GM18511 (cell line): ENCODE data around the gene LGI1.

ENCODE experiments used
- ATAC-seq: cut with Tn5 transposase; IDR thresholded peaks from one replicate; pipeline ENCODE4 v1.9.1; 2021; ENCODE audit warnings: mild to moderate bottlenecking, moderate library complexity; ENCODE audit not compliant: unreplicated experiment

The LGI1 gene

DNA sequence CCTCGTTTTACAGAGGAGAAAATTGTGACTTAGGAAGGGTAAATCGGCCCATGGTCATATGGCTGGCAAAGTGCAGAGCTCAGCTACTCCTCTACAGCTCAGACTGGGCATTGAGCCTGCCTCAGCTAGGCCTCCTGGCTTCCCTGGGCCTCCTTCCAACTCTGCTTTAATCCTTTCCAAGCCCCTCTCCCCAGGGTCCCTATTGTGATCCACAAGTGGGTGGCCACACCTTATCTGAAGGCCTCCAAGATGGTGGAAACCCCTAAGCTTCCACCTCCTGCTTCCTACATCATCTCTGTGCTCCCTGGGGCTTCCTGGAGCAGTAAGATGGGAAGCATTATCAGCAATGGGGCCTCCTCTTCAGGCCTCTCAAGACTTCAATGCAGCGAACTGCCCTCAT lies 3.0 kb upstream of the LGI1 start:
- no peak for ATAC-seq

DNA sequence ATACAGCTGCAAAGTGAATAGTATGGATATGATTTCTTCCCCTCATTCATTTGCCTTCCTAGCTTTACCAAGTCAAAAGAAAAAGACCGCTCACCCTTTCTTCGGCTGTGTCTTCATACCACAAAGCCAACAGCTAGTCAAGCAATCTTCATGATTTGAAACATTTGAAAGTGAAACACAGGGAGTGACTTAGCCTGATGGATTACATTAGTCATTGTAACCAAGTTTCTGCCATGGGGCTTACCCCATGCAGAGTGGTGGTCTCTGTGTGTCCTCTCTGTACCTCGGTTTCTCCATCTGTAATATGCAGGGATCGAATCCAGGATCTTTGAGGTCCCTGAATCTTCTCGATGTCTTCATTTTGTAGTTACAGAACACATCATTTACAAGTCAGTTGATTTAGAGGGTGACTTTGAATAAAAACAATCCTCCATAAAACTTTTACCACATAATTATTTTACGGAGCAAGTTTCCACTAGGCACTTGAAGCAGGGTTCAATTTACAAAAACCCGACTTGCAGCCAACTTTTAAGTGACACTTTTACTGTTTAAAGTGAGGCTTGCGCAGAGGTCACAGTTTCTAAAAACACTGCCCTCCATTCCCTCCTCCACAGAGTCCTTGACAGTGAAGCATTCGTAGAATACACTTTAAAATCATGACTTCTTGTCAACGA lies 2.2 kb upstream of the LGI1 start:
- ATAC-seq = no peak

DNA sequence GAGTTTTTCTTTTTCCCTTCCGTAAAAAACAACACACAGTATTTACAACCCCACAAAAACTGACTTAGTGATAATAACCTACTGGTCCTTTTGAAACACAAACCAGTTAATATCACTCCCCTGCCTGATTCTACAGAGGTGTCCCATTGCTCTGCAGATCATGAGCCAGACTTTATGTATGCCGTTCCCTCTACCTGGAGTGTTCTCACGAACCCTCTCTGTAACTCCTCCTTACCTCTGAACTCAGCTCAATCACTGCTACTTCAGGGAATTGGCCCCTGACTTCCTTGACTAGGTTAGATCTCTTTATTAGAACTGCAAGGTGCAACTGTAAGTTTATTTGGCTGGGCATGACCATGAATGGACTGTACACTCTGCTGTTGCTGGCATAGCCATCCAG lies 1.6 kb upstream of the LGI1 start:
- ATAC-seq = no peak

DNA sequence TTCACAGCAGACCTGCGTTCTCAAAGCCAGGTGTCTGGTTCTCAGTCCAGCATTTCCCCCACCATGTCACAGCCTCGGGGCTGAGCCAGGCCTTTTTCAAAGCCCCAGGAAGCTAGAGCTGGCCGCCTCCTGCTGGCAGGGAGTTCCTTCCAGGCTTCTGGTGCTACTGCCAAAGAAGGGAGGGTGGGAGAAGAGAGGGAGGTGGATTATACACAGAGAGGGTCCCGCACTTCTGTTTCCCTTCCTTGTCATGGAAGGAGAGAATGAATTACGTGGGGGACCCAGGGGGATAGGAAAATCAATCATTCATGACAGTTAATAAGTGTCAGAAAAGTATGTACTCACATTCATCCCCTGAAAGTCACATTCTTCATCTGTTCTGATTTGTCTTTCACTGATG lies 600 bp upstream of the LGI1 start:
- no peak for ATAC-seq

GRCh38 chr10:93758508-93758885 lies 761 bp downstream of the LGI1 start:
- ATAC-seq = no peak

DNA sequence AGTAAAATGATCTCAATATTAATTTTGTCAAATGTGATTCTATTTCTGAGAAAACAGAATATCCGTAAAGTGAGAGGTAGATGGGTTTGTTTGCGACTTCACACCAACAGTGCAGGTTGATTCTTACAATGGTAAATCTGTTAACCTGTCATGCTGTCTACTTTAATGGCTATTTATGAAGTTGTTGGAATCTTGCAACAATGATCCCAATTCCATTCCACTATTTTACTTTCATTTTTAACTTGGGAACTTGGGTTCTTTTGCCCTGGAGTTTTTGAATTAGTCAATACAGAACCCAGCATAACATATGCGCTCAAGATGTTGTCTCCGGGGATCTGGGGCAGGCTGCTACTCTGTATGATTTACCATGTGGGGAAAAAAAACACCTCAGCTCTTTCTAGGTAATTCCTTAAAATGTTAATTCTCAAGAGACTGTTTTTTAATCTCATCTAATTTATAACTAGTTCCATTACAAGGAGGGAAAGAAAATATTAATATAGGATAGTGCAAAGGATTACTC lies 1.2 kb downstream of the LGI1 start:
- no peak for ATAC-seq

GRCh38 chr10:93760490-93760889 lies 2.8 kb downstream of the LGI1 start:
- no peak for ATAC-seq

DNA sequence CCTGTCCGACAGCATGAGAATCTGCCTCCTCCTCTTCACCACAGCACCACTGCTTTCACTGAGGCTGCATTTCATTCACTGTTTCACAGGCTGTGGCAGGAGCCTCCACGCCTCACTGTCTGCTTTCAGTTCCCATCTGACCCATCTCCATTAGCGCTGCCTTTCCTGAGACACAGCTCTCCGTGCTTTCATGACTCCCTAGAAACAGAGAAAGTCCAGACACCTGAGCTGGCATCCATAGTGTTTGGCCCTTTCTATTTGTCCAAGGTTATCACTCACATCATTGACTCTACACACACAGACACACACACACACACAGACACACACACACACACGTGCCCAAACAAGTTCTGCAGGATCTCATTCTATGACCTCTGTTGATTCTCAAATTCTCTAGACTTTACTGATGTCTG lies 5.2 kb downstream of the LGI1 start:
- ATAC-seq = no peak

DNA sequence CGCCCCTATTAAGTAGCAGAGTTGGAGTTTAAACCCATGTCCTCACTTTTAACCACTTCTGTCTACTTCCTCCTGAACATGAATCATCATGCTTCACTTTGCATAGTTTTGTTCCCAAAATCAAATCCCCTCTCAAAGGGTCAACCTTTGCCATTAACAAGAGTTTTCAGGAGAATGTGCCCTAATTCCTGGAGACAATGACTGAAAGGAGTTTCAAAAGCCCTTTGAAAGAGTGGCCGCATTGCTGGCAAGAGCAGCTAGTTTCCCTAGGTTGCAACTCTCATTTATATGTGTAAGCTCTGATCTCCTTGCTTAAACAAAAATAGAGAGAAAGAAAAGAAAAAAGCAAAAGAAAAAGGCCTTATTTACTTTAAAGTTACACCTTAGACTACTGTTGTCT lies 9.2 kb downstream of the LGI1 start:
- no peak for ATAC-seq

DNA sequence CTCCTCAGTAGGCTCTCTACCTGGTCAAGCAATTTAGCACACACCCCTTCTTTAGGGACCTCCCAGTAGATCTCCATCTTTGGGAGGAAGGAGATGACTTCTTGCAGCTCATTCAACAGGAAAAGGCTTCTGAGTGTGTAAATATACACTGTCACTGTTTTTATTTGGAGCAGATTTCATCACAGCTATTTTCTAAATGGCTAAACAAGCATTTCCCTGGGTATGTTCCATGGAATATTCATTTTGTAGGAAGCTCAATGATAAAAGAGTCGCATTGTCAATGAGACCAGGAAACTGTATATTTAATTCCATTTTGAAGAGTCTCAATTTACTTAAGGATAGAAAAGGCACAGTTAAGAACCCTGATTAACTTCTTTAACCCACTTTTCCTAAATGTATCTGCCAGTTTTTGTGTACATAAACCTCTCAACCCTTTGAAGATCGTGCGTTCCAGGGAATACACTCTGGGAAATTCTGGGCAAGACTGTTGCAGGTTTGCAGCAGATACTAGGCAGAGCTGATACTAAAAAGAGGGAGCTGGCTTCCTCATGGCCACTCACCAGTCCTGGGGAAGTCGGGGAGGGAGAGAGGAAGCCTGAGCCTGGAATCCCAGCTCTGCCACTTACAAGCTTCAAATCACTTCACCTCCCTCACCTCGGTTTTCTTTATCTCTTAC lies 10.1 kb downstream of the LGI1 start:
- ATAC-seq = no peak

GRCh38 chr10:93768892-93769291 lies 11.2 kb downstream of the LGI1 start:
- no peak for ATAC-seq

- ATAC-seq = no peak
Measured at GRCh38 chr10:93771354-93771753, 13.6 kb downstream of the LGI1 start.

DNA sequence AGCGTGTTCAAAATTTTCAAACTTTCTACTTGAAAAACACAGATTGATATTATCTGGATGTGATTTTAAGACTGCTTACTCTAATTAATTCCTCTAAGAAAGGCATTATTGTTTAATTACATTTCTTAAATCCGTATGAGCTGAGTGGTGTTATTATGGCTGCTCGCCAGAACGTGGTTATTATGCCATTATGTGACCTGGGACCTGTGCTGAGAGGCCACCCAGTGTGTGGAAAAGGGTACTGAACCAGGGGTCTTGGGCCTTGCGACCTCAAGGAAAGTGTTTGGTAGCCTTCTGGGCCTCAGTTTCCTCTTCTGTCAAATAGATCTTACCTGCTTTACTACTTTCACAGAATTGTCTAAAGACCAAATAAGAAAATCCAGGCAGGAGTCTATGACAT lies 15.4 kb downstream of the LGI1 start:
- ATAC-seq = no peak

DNA sequence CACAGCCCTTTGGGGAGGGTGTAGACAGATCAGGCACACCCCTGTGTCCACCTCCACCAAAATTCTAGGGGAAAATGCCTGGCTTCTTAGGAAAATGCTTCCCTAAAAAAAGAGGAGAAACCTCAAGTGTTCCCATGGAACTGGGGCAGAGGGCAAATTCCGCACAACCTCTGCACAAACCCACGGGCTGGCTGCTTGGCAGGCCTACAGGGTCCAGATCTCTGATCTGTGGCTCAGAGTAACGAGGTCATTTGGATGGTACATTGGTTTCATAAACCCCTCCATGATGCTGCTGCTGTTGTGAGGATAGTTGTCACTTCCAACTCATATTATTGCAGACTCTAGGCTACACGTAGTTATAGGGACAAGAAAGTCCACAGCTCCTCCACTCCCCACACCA lies 16.0 kb downstream of the LGI1 start:
- ATAC-seq = no peak

DNA sequence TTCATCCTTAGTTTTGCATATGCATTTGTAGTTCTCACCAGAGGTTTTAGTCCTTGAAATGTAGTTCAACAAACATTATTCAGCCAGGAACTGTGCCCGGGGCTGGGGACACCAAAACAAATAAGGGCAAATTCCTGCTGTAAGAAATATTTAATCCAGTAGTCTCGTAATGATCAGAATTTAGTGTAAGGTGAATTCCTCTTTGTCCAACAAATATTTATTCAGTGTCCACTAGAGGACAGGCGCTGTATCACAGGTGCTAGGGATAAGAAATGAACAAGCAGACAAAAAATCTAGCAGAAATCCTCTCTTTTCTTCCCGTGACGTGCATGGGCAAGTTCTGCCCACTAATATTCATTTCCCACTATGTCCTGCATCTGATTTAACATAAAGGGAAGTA lies 17.6 kb downstream of the LGI1 start:
- no peak for ATAC-seq

- ATAC-seq = no peak
Measured at GRCh38 chr10:93777092-93777491, 19.4 kb downstream of the LGI1 start.

GRCh38 chr10:93784059-93784458 lies 26.3 kb downstream of the LGI1 start:
- no peak for ATAC-seq

GRCh38 chr10:93788413-93789208 lies 30.9 kb downstream of the LGI1 start:
- ATAC-seq = no peak

- ATAC-seq = no peak
Measured at GRCh38 chr10:93790439-93790838, 32.7 kb downstream of the LGI1 start.

DNA sequence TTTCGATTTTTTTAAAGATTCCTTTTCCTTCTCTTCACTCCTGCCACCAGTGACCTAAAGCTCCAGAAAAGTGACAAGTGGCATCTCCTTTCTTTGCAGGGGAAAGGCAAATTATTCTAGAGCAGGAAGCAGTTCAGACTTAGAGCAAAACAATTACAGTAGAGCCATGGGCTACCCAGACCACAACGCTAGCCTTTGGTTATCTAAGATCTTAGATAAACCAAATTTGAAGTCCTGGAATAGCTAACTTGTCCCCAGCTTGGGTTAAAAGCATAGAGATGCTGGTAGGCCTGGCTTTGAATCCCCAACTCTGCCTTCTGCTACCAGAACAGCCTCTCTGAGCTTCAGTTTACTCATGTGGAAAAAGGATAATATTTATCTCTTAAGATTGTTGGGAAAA lies 38.4 kb downstream of the LGI1 start:
- no peak for ATAC-seq

GRCh38 chr10:93797825-93798224 lies 40.1 kb downstream of the LGI1 start:
- ATAC-seq = no peak

DNA sequence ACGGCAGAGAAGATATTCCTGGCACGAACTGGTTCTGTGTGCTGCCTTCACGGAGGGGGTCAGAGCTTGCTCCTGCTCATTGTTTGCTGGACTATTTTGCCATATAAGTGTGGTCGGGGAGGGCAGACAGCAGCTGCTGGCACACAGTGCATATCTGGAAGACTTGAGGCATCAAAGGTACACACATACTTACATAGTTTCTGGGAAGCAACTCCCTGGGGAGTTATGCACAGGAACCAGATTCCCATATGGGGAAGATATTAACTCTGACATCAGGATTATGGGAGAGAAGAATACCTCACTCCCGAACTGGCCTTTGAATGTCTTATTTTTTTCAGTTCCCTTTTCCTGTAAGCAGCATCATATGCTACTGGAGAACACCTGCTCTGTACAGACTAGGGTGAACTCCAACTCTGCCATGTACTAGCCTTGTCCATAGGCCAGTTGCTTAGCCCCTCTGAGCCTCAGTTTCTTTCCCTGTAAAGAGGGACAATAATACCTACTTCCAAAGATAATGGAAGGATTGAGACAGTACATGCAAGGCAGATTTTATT lies 41.5 kb downstream of the LGI1 start:
- ATAC-seq = no peak
